Renal cortex interstitium (tissue), 3 donors: ENCODE measurements around the gene SLC15A4. TPM values are rescaled to one million over a fixed set of nuclear protein-coding genes. Genes with fewer than 3 reads are reported as not detected.

Experiments
- polyA plus RNA-seq, 3 donors: library from polyadenylated mRNA; unstranded; fragments of 120-200 nt; gene quantifications; one replicate each; pipeline ENCODE4 v1.2.1, GENCODE V29; 2013; ENCODE audit not compliant: insufficient read length in 3 of 3

Gene SLC15A4
- polyA plus RNA-seq, 3 donors, result 27.6 to 35.1 (median 30.5) TPM

Other genes starting within 250 kb of the SLC15A4 start
- 1 to 10 TPM; 1.9 to 3.7 (median 2.1) TPM for gene GLT1D1, start 29.5 kb upstream of the SLC15A4 start, polyA plus RNA-seq